ENCODE data around the gene IL4I1.
A peak's percentile ranks its signal among the peaks of the same experiment; 100 is the strongest.

IL4I1 gene

DNA sequence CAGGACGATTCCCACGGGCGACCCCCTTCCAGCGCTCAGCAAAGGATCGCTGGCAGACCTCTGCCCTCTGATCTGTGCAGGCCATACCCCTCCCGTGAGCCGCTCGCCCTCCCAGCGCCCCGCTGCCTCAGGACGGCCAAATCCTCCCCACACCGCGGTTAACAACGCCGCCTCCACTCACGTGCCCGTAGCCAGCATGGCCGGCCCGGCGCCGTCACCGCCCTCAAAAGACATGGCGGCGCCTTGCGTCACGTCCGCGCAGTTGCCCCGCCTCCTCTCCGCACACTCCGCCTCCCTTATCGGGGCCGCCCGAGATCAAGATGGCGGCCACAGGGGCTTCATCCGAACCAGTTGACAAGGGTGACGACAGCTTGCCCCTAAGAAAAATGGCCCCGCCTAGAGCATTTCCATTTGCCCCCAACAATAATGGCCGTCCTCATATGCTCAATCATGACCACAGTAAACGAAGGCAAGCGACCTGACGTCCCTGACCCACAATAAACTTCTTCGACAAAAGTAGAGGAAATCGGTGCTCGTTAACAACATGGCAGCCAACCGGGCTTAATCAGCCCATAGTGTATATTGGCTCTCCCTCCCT, 20.2 kb downstream of the IL4I1 start:
- H3K4me3 ChIP-seq (replicated peaks; ENCODE audit: low read depth, low read length): peak overlapping the region; percentile 98
- peaks cover 18% of the 10 kb centered on the region for H3K36me3 ChIP-seq (ENCODE audit: control insufficient read depth, insufficient read depth, low read length)
- no peak for TF ChIP-seq CTCF (IDR thresholded peaks at IDR 0.05; ENCODE audit: insufficient read depth, low read length, poor library complexity, severe bottlenecking)
- DNase-seq (ENCODE audit: extremely low read depth, insufficient read length): peak; percentile 98
- H3K27me3 ChIP-seq (replicated peaks; ENCODE audit: control insufficient read depth, insufficient read depth, low read length): no peaks in the 10 kb centered on the region

DNA sequence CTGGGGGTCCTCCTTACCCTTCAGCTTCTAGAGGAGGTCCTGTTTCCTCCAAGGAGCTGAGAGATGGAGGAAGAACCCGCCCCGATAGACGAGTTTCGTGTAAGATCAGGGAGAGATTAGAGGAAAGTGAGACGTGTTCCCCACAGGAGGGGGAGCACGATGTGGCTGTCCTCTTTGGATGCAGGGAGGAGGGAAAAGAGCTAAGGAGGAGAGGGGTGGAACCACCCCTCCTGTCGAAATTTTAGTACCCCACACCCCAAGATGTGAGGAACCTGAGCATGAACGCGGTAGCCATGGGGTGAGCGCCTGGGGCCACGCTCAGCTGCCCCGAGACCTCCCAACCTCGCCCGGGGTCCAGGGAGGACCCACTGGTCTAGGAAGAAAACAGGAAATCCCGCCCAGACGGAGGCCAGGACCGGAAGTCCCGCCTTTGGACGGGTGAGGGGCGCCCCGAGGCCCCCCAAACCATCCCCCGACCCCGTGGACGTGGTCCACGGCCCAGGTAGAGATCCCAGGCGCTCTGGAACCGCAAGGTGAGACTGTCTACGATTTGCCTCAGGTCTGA, 20.7 kb downstream of the IL4I1 start:
- peak overlapping the region; percentile 98 for H3K4me3 ChIP-seq (replicated peaks; ENCODE audit: low read depth, low read length)
- no peaks in the 10 kb centered on the region for H3K27me3 ChIP-seq (replicated peaks; ENCODE audit: control insufficient read depth, insufficient read depth, low read length)
- H3K36me3 ChIP-seq (ENCODE audit: control insufficient read depth, insufficient read depth, low read length): peaks cover 13% of the 10 kb centered on the region
- no peak for TF ChIP-seq CTCF (IDR thresholded peaks at IDR 0.05; ENCODE audit: insufficient read depth, low read length, poor library complexity, severe bottlenecking)
- no peak for DNase-seq (ENCODE audit: extremely low read depth, insufficient read length)

DNA sequence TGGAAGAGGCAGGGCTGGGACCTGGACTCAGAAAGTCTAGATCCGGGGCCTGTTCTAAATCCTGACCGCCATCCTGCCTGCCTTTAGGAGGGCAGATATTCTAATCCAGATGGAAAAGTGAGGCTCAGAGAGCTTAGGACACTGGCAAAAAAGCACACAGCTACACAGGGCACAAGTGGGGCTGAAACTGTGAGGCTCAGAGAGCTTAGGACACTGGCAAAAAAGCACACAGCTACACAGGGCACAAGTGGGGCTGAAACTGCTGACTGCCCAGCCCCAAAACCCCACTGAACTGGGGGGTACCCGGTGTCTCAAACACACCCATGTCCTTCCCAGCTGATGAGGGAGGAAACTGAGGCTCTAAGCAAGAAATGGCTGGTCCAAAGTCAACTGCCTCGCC, 21.5 kb downstream of the IL4I1 start:
- DNase-seq (ENCODE audit: extremely low read depth, insufficient read length): no peak
- peak overlapping the region; percentile 98 for H3K4me3 ChIP-seq (replicated peaks; ENCODE audit: low read depth, low read length)
- peaks cover 8% of the 10 kb centered on the region for H3K36me3 ChIP-seq (ENCODE audit: control insufficient read depth, insufficient read depth, low read length)
- H3K27me3 ChIP-seq (replicated peaks; ENCODE audit: control insufficient read depth, insufficient read depth, low read length): no peaks in the 10 kb centered on the region
- no peak for TF ChIP-seq CTCF (IDR thresholded peaks at IDR 0.05; ENCODE audit: insufficient read depth, low read length, poor library complexity, severe bottlenecking)

DNA sequence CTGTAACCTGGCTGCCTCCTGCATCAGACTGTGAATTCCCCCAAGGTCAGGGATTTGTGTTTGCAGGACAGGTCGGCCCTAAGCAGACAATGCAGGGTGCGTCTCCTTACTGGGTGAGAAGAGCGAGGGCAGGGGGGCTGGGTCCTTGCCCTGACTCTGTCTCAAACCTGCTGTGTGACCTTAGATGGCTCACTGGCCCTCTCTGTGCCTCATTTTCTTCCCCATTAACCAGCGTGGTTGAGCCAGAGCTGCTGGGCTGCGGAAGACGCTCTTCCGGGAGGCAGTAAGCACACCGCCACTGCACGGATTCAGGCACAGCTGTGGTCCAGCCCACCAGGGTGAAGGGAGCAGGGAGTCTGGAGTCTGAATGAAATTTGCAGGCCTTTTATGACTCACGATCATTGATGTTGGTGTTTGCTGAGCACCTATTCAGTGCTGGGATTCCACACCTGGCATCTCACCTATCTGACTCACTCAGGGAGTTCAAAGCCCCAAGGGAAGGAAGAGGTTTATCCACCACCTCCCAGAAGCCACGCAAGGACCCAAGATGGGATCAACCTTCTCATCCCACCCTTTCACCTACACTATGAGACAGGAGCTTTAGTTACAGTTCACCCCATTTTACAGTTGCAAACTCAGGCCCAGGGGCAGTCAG, 22.1 kb downstream of the IL4I1 start:
- TF ChIP-seq CTCF (IDR thresholded peaks at IDR 0.05; ENCODE audit: insufficient read depth, low read length, poor library complexity, severe bottlenecking): no peak
- Histone ChIP-seq H3K27me3 (replicated peaks; ENCODE audit: control insufficient read depth, insufficient read depth, low read length) (no peaks in the 10 kb centered on the region), H3K4me3 (replicated peaks; ENCODE audit: low read depth, low read length) (no peak overlapping the region; the same call in 1 of the 2 replicates), H3K36me3 (ENCODE audit: control insufficient read depth, insufficient read depth, low read length) (peaks cover 8% of the 10 kb centered on the region)
- no peak for DNase-seq (ENCODE audit: extremely low read depth, insufficient read length)

DNA sequence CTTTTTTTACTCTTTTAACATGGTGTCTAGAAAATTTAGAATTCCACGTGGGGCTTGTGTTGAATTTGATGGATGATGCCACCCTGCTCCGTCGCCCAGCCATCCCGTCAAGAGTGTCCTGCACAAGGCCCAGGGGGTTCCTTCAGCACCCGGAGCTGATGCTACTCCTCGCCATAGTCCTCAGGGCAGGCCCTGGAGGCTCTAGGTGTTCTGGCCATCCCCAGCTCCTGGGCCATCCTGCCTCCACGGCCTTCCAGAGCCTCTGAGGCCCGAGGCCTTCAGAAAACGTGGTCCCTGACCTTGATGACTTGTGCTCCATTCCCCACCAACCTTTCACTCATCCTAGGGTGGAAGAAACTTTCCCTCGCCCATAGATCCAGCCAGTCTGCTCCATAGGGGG, 22.9 kb downstream of the IL4I1 start:
- no peaks in the 10 kb centered on the region for H3K27me3 ChIP-seq (replicated peaks; ENCODE audit: control insufficient read depth, insufficient read depth, low read length)
- H3K36me3 ChIP-seq (ENCODE audit: control insufficient read depth, insufficient read depth, low read length): peaks cover 4% of the 10 kb centered on the region
- H3K4me3 ChIP-seq (replicated peaks; ENCODE audit: low read depth, low read length): no peak overlapping the region
- no peak for DNase-seq (ENCODE audit: extremely low read depth, insufficient read length)
- TF ChIP-seq CTCF (IDR thresholded peaks at IDR 0.05; ENCODE audit: insufficient read depth, low read length, poor library complexity, severe bottlenecking): no peak

All from GM06990 (cell line).